Transverse colon (tissue), 4 donors: ENCODE data around the gene SORT1. TPM values are rescaled to one million over a fixed set of nuclear protein-coding genes. Genes with fewer than 3 reads are reported as not detected.

Source experiments
- DNase-seq: peaks from one replicate; pipeline ENCODE4 v3.0.0-alpha.2; 2019
- H3K27ac ChIP-seq, 4 donors: fragments of 200-600 bp; sonication (generic); 2 replicates each; pipeline ENCODE4 v1.5.1; 2016 to 2018; ENCODE audit warnings: inconsistent platforms in 4 of 4
- H3K27me3 ChIP-seq: fragments of 200-600 bp; sonication (generic); 2 replicates; pipeline ENCODE4 v1.5.1; 2017; ENCODE audit warnings: inconsistent platforms
- H3K36me3 ChIP-seq, 4 donors: fragments of 200-600 bp; sonication (generic); 2 replicates each; pipeline ENCODE4 v1.5.1; 2017 to 2019; ENCODE audit warnings: inconsistent platforms in 4 of 4
- H3K4me1 ChIP-seq, 4 donors: fragments of 200-600 bp; sonication (generic); 2 replicates each; pipeline ENCODE4 v1.5.1; 2017 to 2020; ENCODE audit warnings: inconsistent platforms in 4 of 4
- H3K4me3 ChIP-seq, 4 donors: fragments of 200-600 bp; sonication (generic); 1 replicate in 1 of 4; 2 replicates in 3 of 4; pipeline versions ENCODE4 v1.5.1 to v1.6.1; 2017 to 2019; ENCODE audit warnings: inconsistent platforms in 4 of 4
- H3K9me3 ChIP-seq, 2 donors: fragments of 200-600 bp; sonication (generic); 2 replicates each; pipeline ENCODE4 v1.5.1; 2017 to 2019; ENCODE audit warnings: inconsistent platforms in 2 of 2
- EP300 ChIP-seq: sonication (generic); formaldehyde crosslinking; IDR thresholded peaks from one replicate; pipeline ENCODE4 v1.6.1; 2017; ENCODE audit warnings: antibody characterized with exemption, low read depth
- POLR2A ChIP-seq: fragments of 450-650 bp; IDR thresholded peaks from one replicate; pipeline ENCODE4 v1.6.1; 2016; ENCODE audit warnings: antibody characterized with exemption, mild to moderate bottlenecking, moderate library complexity
- POLR2AphosphoS5 ChIP-seq, 3 donors: sonication (generic); formaldehyde crosslinking; IDR thresholded peaks; one replicate each; pipeline ENCODE4 v1.6.1; 2016; ENCODE audit warnings: antibody characterized with exemption in 3 of 3
- WGBS, 2 donors: methylation state at CpG; one replicate each; pipeline ENCODE4 v1.1.5; 2018; ENCODE audit warnings: low coverage in 1 of 2; 5-methylcytosine and 5-hydroxymethylcytosine counted together
- in situ Hi-C, 4 donors: fragments of 200-750 bp; cut with MboI; loops; one replicate each; pipeline versions ENCODE4 v1.15.0 to v1.15.1; 2017; ENCODE audit warnings: low sequenced_read_pairs in 3 of 4, low pct_ligation_motif_present in 1 of 4, low pct_unique_long_range_greater_than_20kb in 1 of 4
- intact Hi-C: fragments of 100-400 bp; cut with DNase I; formaldehyde crosslinking; loops from one replicate; pipeline ENCODE4 v1.15.1; 2023; ENCODE audit warnings: low total_unique reads
- total RNA-seq, 4 donors: library from RNA; depleted of rRNA; stranded (reverse); fragments of >200 nt; gene quantifications; one replicate each; pipeline ENCODE4 v1.1.0, GENCODE V29; 2016
- TF ChIP-seq, protein P1 (sequence below), 5 experiments: fragments of 200-600 bp in 3 of 5; fragments of 450-650 bp in 2 of 5; sonication (generic) in 3 of 5; IDR thresholded peaks; 1 replicate in 2 of 5; 2 replicates in 3 of 5; pipeline ENCODE4 v1.5.1; 2016 to 2017; ENCODE audit warnings: antibody characterized with exemption in 5 of 5, inconsistent platforms in 3 of 5, mild to moderate bottlenecking in 2 of 5, moderate library complexity in 1 of 5

SORT1 gene
- total RNA-seq, 4 donors from 2014 or later = 53.5 to 79.3 (median 66.2) TPM

DNA sequence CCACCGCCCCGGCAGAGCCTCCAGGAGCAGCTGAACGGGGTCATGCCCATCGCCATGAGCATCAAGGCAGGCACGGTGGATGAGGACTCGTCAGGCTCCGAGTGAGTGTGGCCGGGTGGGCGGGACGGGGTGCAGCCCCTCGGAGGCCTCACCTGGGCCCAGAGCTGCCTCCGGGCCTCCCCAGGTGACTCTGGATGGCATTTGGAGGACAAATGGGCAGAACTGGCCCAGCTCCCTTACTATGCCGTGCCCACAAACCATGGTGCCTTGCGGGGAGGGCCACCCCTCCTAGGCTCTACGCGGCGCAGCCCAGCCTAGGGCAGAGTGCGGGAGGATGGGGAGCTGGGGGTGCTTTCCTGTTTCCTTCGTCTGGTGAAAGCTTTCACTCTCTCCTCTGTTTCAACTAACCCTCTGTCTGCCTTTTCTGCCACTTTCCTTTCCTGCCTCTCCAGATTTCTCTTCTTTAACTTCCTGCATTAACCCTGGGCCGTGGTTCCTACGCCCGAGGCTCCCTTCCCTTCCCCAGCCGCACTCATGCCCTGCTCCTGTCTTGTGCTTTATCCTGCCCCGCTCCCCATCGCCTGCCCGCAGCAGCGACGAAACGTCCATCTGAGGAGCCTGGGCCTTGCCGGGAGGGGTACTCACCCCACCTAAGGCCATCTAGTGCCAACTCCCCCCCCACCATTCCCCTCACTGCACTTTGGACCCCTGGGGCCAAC, 124.0 kb downstream of the SORT1 start:
- Histone ChIP-seq H3K4me1 (peaks cover 5 to 30% (median 21%) of the 10 kb centered on the region in 4 donors), H3K27me3 (no peaks in the 10 kb centered on the region), H3K9me3 (no peaks in the 10 kb centered on the region), H3K27ac (no peak overlapping the region), H3K36me3 (no peaks in the 10 kb centered on the region), H3K4me3 (no peak overlapping the region)
- intact Hi-C loops (no loop called here), in situ Hi-C loops (no loop called here)
- TF ChIP-seq, protein P1, sequence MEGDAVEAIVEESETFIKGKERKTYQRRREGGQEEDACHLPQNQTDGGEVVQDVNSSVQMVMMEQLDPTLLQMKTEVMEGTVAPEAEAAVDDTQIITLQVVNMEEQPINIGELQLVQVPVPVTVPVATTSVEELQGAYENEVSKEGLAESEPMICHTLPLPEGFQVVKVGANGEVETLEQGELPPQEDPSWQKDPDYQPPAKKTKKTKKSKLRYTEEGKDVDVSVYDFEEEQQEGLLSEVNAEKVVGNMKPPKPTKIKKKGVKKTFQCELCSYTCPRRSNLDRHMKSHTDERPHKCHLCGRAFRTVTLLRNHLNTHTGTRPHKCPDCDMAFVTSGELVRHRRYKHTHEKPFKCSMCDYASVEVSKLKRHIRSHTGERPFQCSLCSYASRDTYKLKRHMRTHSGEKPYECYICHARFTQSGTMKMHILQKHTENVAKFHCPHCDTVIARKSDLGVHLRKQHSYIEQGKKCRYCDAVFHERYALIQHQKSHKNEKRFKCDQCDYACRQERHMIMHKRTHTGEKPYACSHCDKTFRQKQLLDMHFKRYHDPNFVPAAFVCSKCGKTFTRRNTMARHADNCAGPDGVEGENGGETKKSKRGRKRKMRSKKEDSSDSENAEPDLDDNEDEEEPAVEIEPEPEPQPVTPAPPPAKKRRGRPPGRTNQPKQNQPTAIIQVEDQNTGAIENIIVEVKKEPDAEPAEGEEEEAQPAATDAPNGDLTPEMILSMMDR (IDR thresholded peaks at IDR 0.05) = no peak
- TF ChIP-seq POLR2AphosphoS5 (IDR thresholded peaks at IDR 0.05) (no peak), EP300 (no peak)
- no peak for DNase-seq
- 60 to 80% methylated on average over 3 to 16 of the region's 30 CpGs for whole genome bisulfite sequencing, 2 donors

DNA sequence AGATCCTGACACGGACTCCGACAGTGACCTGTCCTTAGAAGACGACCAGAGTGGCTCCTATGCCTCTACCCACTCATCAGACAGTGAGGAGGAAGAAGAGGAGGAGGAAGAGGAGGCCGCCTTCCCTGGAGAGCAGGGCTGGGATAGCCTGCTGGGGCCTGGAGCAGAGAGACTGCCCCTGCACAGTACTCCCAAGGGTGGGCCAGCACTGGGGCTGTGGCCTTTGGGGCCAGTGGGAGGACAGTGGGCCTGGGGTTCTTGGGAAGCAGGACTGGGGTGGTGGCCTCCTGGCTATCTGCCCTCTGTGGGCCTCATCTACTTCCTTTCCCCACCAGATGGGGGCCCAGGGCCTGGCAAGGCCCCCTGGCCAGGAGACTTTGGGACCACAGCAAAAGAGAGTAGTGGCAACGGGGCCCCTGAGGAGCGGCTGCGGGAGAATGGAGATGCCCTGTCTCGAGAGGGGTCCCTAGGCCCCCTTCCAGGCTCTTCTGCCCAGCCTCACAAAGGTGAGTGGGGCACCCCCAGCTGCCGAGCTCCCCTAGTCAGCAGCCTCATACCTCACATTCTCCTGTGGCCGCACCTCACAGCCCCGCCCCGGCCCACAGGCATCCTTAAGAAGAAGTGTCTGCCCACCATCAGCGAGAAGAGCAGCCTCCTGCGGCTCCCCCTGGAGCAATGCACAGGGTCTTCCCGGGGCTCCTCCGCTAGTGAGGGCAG, 124.7 kb downstream of the SORT1 start:
- TF ChIP-seq POLR2A = no peak
- TF ChIP-seq POLR2AphosphoS5 (IDR thresholded peaks at IDR 0.05) = no peak
- no peak for TF ChIP-seq EP300
- TF ChIP-seq, protein P1 (IDR thresholded peaks at IDR 0.05) = no peak
- Histone ChIP-seq H3K9me3 (no peaks in the 10 kb centered on the region), H3K27me3 (no peaks in the 10 kb centered on the region), H3K27ac (no peak overlapping the region), H3K36me3 (no peaks in the 10 kb centered on the region), H3K4me1 (peaks cover 5 to 30% (median 21%) of the 10 kb centered on the region in 4 donors), H3K4me3 (no peak overlapping the region)
- WGBS, 2 donors = 84% methylated on average over 6 of the region's 16 CpGs; no CpG with 5 or more reads in 1 of the 2 donors
- DNase-seq = peak; percentile 4
- in situ Hi-C loops (no loop called here), intact Hi-C loops (no loop called here)

DNA sequence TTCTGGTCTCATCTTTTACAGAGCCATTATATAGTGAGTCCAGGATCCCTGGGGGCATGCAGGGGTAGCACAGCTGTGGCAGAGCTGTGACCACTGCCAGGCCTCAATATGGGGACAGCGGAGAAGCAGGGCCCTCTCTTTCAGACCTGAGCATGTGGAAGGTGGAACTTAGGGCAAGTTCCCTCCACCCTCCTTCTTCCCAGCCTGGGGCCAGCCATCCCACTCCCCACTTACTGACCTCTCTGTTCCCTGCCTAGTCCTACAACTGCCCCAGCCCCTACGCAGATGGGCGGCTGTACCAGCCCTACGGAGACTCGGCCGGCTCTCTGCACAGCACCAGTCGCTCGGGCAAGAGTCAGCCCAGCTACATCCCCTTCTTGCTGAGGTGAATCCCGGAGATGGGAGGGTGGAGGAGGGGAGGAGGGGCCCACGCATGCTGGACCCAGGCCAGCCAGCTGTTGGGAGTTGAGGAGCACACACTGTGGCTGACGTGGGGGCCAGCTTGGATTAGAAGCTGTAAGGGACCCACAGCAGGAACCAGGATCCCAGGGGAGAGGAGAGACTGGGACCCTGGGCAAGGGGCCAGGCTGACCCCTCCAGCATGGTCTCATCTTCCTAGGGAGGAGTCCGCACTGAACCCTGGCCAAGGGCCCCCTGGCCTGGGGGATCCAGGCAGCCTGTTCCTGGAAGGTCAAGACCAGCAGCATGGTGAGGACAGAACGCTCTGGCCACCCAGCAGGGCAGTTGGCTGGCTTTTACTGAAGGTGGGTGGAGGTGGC, 125.5 kb downstream of the SORT1 start:
- no peaks in the 10 kb centered on the region for H3K27me3 ChIP-seq
- no peak overlapping the region for H3K27ac ChIP-seq
- no peaks in the 10 kb centered on the region for H3K9me3 ChIP-seq
- WGBS, 2 donors = 81% methylated on average over 13 of the region's 13 CpGs; no CpG with 5 or more reads in 1 of the 2 donors
- no peak overlapping the region for H3K4me3 ChIP-seq
- DNase-seq = peak; percentile 5
- peaks cover 5 to 22% (median 14%) of the 10 kb centered on the region in 4 donors for H3K4me1 ChIP-seq
- intact Hi-C loops = no loop called here
- H3K36me3 ChIP-seq = no peaks in the 10 kb centered on the region
- in situ Hi-C loops = no loop called here
- TF ChIP-seq, protein P1 (IDR thresholded peaks at IDR 0.05) = no peak
- TF ChIP-seq EP300 (no peak), POLR2A (no peak), POLR2AphosphoS5 (IDR thresholded peaks at IDR 0.05) (no peak)

DNA sequence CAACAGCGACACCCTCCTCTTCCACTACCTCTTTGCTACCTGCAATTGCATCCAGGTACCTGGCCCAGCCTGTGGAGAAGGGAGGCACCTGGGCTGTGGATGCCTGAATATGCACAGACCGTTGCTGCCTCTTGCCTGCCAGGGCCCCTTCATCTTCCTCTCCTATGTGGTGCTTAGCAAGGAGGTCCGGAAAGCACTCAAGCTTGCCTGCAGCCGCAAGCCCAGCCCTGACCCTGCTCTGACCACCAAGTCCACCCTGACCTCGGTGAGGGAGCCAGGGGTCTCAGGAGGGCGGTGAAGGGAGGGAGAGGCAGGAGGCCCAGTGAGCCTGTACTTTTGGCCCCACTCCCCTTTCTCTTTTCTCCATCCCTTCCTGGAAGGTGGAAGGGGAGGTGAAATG, 126.3 kb downstream of the SORT1 start:
- 96% methylated on average over 6 of the region's 6 CpGs; no CpG with 5 or more reads in 1 of the 2 donors for WGBS, 2 donors
- no peaks in the 10 kb centered on the region for H3K36me3 ChIP-seq
- H3K27ac ChIP-seq = no peak overlapping the region
- H3K27me3 ChIP-seq = no peaks in the 10 kb centered on the region
- no peaks in the 10 kb centered on the region for H3K9me3 ChIP-seq
- intact Hi-C loops = no loop called here
- DNase-seq = no peak
- TF ChIP-seq, protein P1 (IDR thresholded peaks at IDR 0.05) = no peak
- TF ChIP-seq EP300 = no peak
- peaks cover 5 to 15% (median 11%) of the 10 kb centered on the region in 4 donors for H3K4me1 ChIP-seq
- H3K4me3 ChIP-seq = no peak overlapping the region
- in situ Hi-C loops = no loop called here
